H1 (cell line): ENCODE data around the gene FOLR1. TPM values are rescaled to one million over a fixed set of nuclear protein-coding genes. Genes with fewer than 3 reads are reported as not detected.
"Not testable (repeated sequence)": the region's sequence is repeated elsewhere in the genome, so short reads cannot be mapped to it uniquely, and the experiment has no call there.

Experiments used
- CTCF ChIA-PET: fragments of 300-600 bp; sonication (Branson Sonifier 250); formaldehyde crosslinking; loops from one replicate; lab custom pipeline; 2021; ENCODE audit not compliant: partially characterized antibody; lab: Charles Lee
- POLR2A ChIA-PET: fragments of 300-600 bp; sonication (Branson Sonifier 250); formaldehyde crosslinking; loops from one replicate; lab custom pipeline; 2021; ENCODE audit warnings: inconsistent platforms; ENCODE audit not compliant: partially characterized antibody; lab: Charles Lee
- DNase-seq, 2 experiments: peaks; one replicate each; pipeline versions ENCODE4 v3.0.0 to v3.0.0-alpha.2; 2010 to 2022; ENCODE audit warnings: low spot score in 2 of 2, low read depth in 1 of 2, mixed read lengths in 1 of 2
- FAIRE-seq: peaks from 2 replicates; lab custom pipeline; 2011; peaks lifted over from hg19 to GRCh38; lab: Jason Lieb, UNC
- H2AFZ ChIP-seq: 2 replicates; pipeline ENCODE4 v1.8.1; 2012; ENCODE audit warnings: low read length, inconsistent platforms
- H2AK5ac ChIP-seq: 2 replicates; pipeline ENCODE4 v1.6.1; 2013; ENCODE audit warnings: low read depth, low read length
- H2BK120ac ChIP-seq: replicated peaks from 2 replicates; pipeline ENCODE3; 2013; ENCODE audit warnings: low read depth, low read length, inconsistent platforms
- H2BK12ac ChIP-seq: 2 replicates; pipeline ENCODE4 v1.6.1; 2013; ENCODE audit warnings: low read depth, low read length
- H2BK15ac ChIP-seq: 2 replicates; pipeline ENCODE4 v1.6.1; 2013; ENCODE audit warnings: low read length
- H2BK20ac ChIP-seq: 2 replicates; pipeline ENCODE4 v1.6.1; 2013; ENCODE audit warnings: low read length
- H2BK5ac ChIP-seq: 2 replicates; pipeline ENCODE4 v1.6.1; 2013; ENCODE audit warnings: low read depth, low read length
- H3K14ac ChIP-seq: 2 replicates; pipeline ENCODE4 v1.6.1; 2013; ENCODE audit warnings: inconsistent platforms; ENCODE audit not compliant: insufficient read length
- H3K18ac ChIP-seq: 2 replicates; pipeline ENCODE4 v1.6.1; 2013; ENCODE audit warnings: low read length; ENCODE audit errors: extremely low read depth
- H3K23ac ChIP-seq: 2 replicates; pipeline ENCODE4 v1.6.1; 2013; ENCODE audit warnings: inconsistent platforms; ENCODE audit not compliant: insufficient read length
- H3K23me2 ChIP-seq: 2 replicates; pipeline ENCODE4 v1.6.1; 2013; ENCODE audit warnings: low read depth, low read length
- H3K27ac ChIP-seq: 2 replicates; pipeline ENCODE4 v1.6.1; 2011; ENCODE audit warnings: low read depth, low read length, inconsistent platforms
- H3K27me3 ChIP-seq, 4 experiments: replicated peaks in 1 of 4; 1 replicate in 1 of 4; 2 replicates in 3 of 4; pipeline versions ENCODE4 v1.6.1 to v1.8.1; 2011 to 2013; ENCODE audit warnings: low read length in 3 of 4, mild to moderate bottlenecking in 3 of 4, inconsistent platforms in 2 of 4, mixed read lengths in 2 of 4, moderate library complexity in 1 of 4; ENCODE audit not compliant: control insufficient read depth in 3 of 4, insufficient read depth in 3 of 4; ENCODE audit errors: extremely low read depth in 1 of 4
- H3K36me3 ChIP-seq, 4 experiments: 2 replicates each; pipeline versions ENCODE4 v1.6.1 to v1.8.1; 2011 to 2013; ENCODE audit warnings: mild to moderate bottlenecking in 4 of 4, low read length in 3 of 4, moderate library complexity in 2 of 4, control low read depth in 1 of 4, inconsistent platforms in 1 of 4; ENCODE audit not compliant: insufficient read depth in 4 of 4, control insufficient read depth in 2 of 4
- H3K4ac ChIP-seq: replicated peaks from 2 replicates; pipeline ENCODE3; 2013; ENCODE audit warnings: low read length, low read depth, mixed read lengths, inconsistent platforms; ENCODE audit not compliant: insufficient read length
- H3K4me1 ChIP-seq, 4 experiments: replicated peaks in 1 of 4; 1 replicate in 1 of 4; 2 replicates in 3 of 4; pipeline versions ENCODE4 v1.6.1 to v1.8.1; 2011 to 2013; ENCODE audit warnings: low read length in 3 of 4, inconsistent platforms in 2 of 4, mixed read lengths in 1 of 4; ENCODE audit not compliant: insufficient read depth in 4 of 4, control insufficient read depth in 3 of 4
- H3K4me2 ChIP-seq, 2 experiments: 2 replicates each; pipeline versions ENCODE4 v1.6.1 to v1.8.1; 2011 to 2013; ENCODE audit warnings: low read depth in 2 of 2, low read length in 2 of 2, control low read depth in 1 of 2, inconsistent platforms in 1 of 2, mild to moderate bottlenecking in 1 of 2; ENCODE audit not compliant: insufficient read depth in 1 of 2
- H3K4me3 ChIP-seq, 4 experiments: fragments of 200-600, 300-600 bp in 1 of 4; sonication (generic), shearing (Covaris generic), sonication (Bioruptor Twin) in 1 of 4; 2 replicates each; pipeline versions ENCODE4 v1.5.1 to v1.8.1; 2011 to 2016; ENCODE audit warnings: low read length in 4 of 4, low read depth in 3 of 4, control low read depth in 2 of 4, inconsistent platforms in 2 of 4, mild to moderate bottlenecking in 2 of 4, mixed read lengths in 1 of 4, moderate library complexity in 1 of 4; ENCODE audit not compliant: insufficient read depth in 2 of 4; ENCODE audit errors: extremely low read depth in 1 of 4
- H3K56ac ChIP-seq: replicated peaks from 2 replicates; pipeline ENCODE3; 2013; ENCODE audit warnings: low read depth, mild to moderate bottlenecking, mixed read lengths, low read length, inconsistent platforms; ENCODE audit not compliant: insufficient read length
- H3K79me1 ChIP-seq: 2 replicates; pipeline ENCODE4 v1.6.1; 2013; ENCODE audit warnings: low read depth, low read length, control low read depth
- H3K79me2 ChIP-seq, 2 experiments: 2 replicates each; pipeline versions ENCODE4 v1.6.1 to v1.8.1; 2012 to 2013; ENCODE audit warnings: low read length in 2 of 2, mild to moderate bottlenecking in 2 of 2, inconsistent platforms in 1 of 2; ENCODE audit not compliant: insufficient read depth in 2 of 2, control insufficient read depth in 1 of 2
- H3K9ac ChIP-seq, 4 experiments: replicated peaks in 1 of 4; 1 replicate in 1 of 4; 2 replicates in 3 of 4; pipeline versions ENCODE4 v1.6.1 to v1.8.1; 2011 to 2013; ENCODE audit warnings: low read depth in 3 of 4, low read length in 3 of 4, control low read depth in 2 of 4, mild to moderate bottlenecking in 2 of 4, moderate library complexity in 2 of 4, inconsistent platforms in 1 of 4; ENCODE audit errors: extremely low read depth in 1 of 4
- H3K9me3 ChIP-seq, 2 experiments: 2 replicates each; pipeline versions ENCODE4 v1.6.1 to v1.8.1; 2012 to 2013; ENCODE audit warnings: mild to moderate bottlenecking in 2 of 2, moderate library complexity in 2 of 2, control low read depth in 1 of 2, inconsistent platforms in 1 of 2, low read depth in 1 of 2, low read length in 1 of 2, mixed read lengths in 1 of 2; ENCODE audit not compliant: insufficient read depth in 2 of 2
- H4K20me1 ChIP-seq, 2 experiments: replicated peaks in 1 of 2; 2 replicates each; pipeline versions ENCODE3 to v1.8.1; 2011 to 2013; ENCODE audit warnings: inconsistent platforms in 2 of 2, low read length in 2 of 2, mild to moderate bottlenecking in 1 of 2; ENCODE audit not compliant: insufficient read depth in 2 of 2, control insufficient read depth in 1 of 2
- H4K5ac ChIP-seq: 2 replicates; pipeline ENCODE4 v1.6.1; 2013; ENCODE audit warnings: low read length, low read depth, mixed read lengths, inconsistent platforms; ENCODE audit not compliant: insufficient read length
- H4K8ac ChIP-seq: 2 replicates; pipeline ENCODE4 v1.8.0; 2013; ENCODE audit warnings: mild to moderate bottlenecking, moderate library complexity, low read length, inconsistent platforms; ENCODE audit not compliant: insufficient read depth; ENCODE audit errors: extremely low read depth
- H4K91ac ChIP-seq: replicated peaks from 2 replicates; pipeline ENCODE3; 2013; ENCODE audit warnings: low read length, mixed read lengths, inconsistent platforms; ENCODE audit not compliant: insufficient read length
- WGBS, 2 experiments: shearing (Covaris generic) in 1 of 2; methylation state at CpG; one replicate each; pipeline versions ENCODE4 v1.1.6 to v1.1.7; 2013 to 2015; ENCODE audit warnings: low lambda C conversion rate in 2 of 2, mixed read lengths in 2 of 2, inconsistent platforms in 1 of 2, low coverage in 1 of 2, missing lambda C conversion rate in 1 of 2; ENCODE audit not compliant: insufficient replicate concordance in 2 of 2, insufficient coverage in 1 of 2, insufficient read length in 1 of 2; ENCODE audit errors: extremely low coverage in 1 of 2, missing lambda C conversion rate in 1 of 2; 5-methylcytosine and 5-hydroxymethylcytosine counted together
- polyA plus RNA-seq, 7 experiments: library from polyadenylated mRNA; depleted of rRNA in 3 of 7; stranded (reverse) in 5 of 7; unstranded in 2 of 7; fragments of >200 nt in 5 of 7; fragments of 200-250 nt in 2 of 7; gene quantifications; 1 replicate in 5 of 7; 2 replicates in 1 of 7; 4 replicates in 1 of 7; pipeline versions ENCODE4 v1.2.1 to v1.2.3, GENCODE V29; 2011 to 2013; ENCODE audit warnings: missing spikeins in 2 of 7, mixed read lengths in 2 of 7
- total RNA-seq: library from RNA; stranded (reverse); fragmentation: NEBNext Ultra II Directional; extraction: Animal tissue kit (Norgen Biotek cat#: 25700); gene quantifications from 2 replicates; pipeline ENCODE4 v1.2.1, GENCODE V29; 2021

Gene FOLR1
- total and polyA plus RNA-seq, 2 of the 8 experiments (the other 6 are each of a cell fraction or from before 2014, with no cell fraction given): 1.3 TPM; not detected in 1

DNA sequence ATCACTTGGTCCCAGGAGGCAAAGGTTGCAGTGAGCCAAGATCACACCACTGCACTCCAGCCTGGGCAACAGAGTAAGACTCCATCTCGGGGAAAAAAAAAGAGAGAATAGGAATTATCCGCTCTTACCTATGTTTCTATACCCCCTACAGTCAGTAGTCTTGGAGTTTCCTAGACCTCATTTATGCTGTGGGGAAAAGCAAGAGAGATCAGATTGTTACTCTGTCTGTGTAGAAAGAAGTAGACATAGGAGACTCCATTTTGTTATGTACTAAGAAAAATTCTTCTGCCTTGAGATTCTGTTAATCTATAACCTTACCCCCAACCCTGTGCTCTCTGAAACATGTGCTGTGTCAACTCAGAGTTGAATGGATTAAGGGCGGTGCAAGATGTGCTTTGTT is 27.8 kb upstream of the FOLR1 start:
- H4K91ac ChIP-seq, H4K20me1 ChIP-seq, H4K5ac ChIP-seq, H2BK12ac ChIP-seq, H3K9me3 ChIP-seq, H3K79me2 ChIP-seq, H3K9ac ChIP-seq, H3K4ac ChIP-seq, H3K79me1 ChIP-seq, H2AFZ ChIP-seq, H2BK5ac ChIP-seq, H3K23ac ChIP-seq, H2AK5ac ChIP-seq, H3K4me3 ChIP-seq, POLR2A ChIA-PET, DNase-seq, H4K8ac ChIP-seq, H3K18ac ChIP-seq, H2BK20ac ChIP-seq, H3K23me2 ChIP-seq, H2BK15ac ChIP-seq, H3K4me2 ChIP-seq, H3K14ac ChIP-seq, H3K27ac ChIP-seq, H3K4me1 ChIP-seq, H2BK120ac ChIP-seq, H3K27me3 ChIP-seq, FAIRE-seq, H3K36me3 ChIP-seq, H3K56ac ChIP-seq: not testable (repeated sequence)
- CTCF ChIA-PET: interaction anchor here (1.3 kb wide), 1 partner anchor 23 kb away, joined by 3 read pairs; no protein-coding TSS in a partner anchor
- WGBS, 2 experiments: 78% methylated on average over 2 of the region's 3 CpGs; no CpG with 5 or more reads in 1 of the 2 experiments

DNA sequence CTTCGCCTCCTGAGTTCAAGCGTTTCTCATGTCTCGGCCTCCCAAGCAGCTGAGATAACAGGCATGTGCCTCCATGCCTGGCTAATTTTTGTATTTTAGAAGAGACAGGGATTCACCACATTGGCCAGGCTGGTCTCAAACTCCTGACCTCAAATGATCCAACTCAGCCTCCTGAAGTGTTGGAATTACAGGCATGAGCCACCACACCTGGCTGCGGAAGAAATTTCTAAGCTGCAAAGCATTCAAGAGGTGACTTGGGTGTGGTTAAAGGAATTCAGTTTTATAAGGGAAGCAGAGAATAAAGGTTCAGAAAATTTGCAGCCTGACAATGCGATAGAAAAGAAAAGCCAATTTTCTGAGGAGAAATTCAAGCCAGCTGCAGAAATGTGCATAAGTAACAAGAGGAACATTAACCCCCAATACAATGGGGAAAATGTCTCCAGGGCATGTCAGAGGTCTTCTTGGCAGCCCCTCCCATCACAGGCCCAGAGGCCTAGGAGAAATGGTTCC is 22.8 kb upstream of the FOLR1 start:
- CTCF ChIA-PET: interaction anchor here (0.6 to 4.5 kb wide), 4 partner anchors 15 to 113 kb away, joined by 3 to 29 read pairs (median 8); no protein-coding TSS in a partner anchor
- POLR2A ChIA-PET, H3K56ac ChIP-seq, H3K9ac ChIP-seq, H2AFZ ChIP-seq, H3K4me3 ChIP-seq, H3K9me3 ChIP-seq, H3K27me3 ChIP-seq, H3K79me1 ChIP-seq, H2BK12ac ChIP-seq, DNase-seq, H3K79me2 ChIP-seq, H3K27ac ChIP-seq, H2BK20ac ChIP-seq, H3K4ac ChIP-seq, H2AK5ac ChIP-seq, H3K36me3 ChIP-seq, H4K20me1 ChIP-seq, FAIRE-seq, H4K8ac ChIP-seq, H2BK120ac ChIP-seq, H3K4me2 ChIP-seq, H3K23me2 ChIP-seq, H3K14ac ChIP-seq, H4K5ac ChIP-seq, H2BK5ac ChIP-seq, H4K91ac ChIP-seq, H2BK15ac ChIP-seq, H3K4me1 ChIP-seq, H3K23ac ChIP-seq, H3K18ac ChIP-seq: not testable (repeated sequence)
- WGBS, 2 experiments: 95% methylated on average over 5 of the region's 5 CpGs; no CpG with 5 or more reads in 1 of the 2 experiments
